CD4-positive, alpha-beta T cell treated with Interferon alpha-2 for 1 hour (primary cell): ENCODE measurements around the gene SDR42E1.

ENCODE experiments used
- DNase-seq, 2 donors: peaks; one replicate each; pipeline ENCODE4 v3.0.0-alpha.2; 2020 to 2022

Gene SDR42E1

GRCh38 chr16:82011199-82011641 is at the start of gene SDR42E1:
Gene SDR42E1 (minus strand): TSS chr16:82011470. CDS start chr16:82000858, 10,612 bp downstream.
- DNase-seq = peak; percentile 74 to 77

- no peak for DNase-seq
Observed at GRCh38 chr16:82059983-82060421, 48.7 kb upstream of the SDR42E1 start.

GRCh38 chr16:82059161-82059982 is 48.1 kb upstream of the SDR42E1 start:
- no peak for DNase-seq

- no peak for DNase-seq
Observed at GRCh38 chr16:82056550-82056896, 45.3 kb upstream of the SDR42E1 start.

GRCh38 chr16:82055728-82056549 is 44.7 kb upstream of the SDR42E1 start:
- DNase-seq = no peak

GRCh38 chr16:82055117-82055516 is 43.8 kb upstream of the SDR42E1 start:
- DNase-seq = no peak

GRCh38 chr16:82051656-82052055 is 40.4 kb upstream of the SDR42E1 start:
- no peak for DNase-seq

- no peak for DNase-seq
Observed at GRCh38 chr16:82050909-82051357, 39.7 kb upstream of the SDR42E1 start.

- no peak for DNase-seq
Observed at GRCh38 chr16:82050506-82050905, 39.2 kb upstream of the SDR42E1 start.

- no peak for DNase-seq
Observed at GRCh38 chr16:82049484-82049883, 38.2 kb upstream of the SDR42E1 start.

GRCh38 chr16:82047787-82048186 is 36.5 kb upstream of the SDR42E1 start:
- no peak for DNase-seq

- DNase-seq = no peak
Observed at GRCh38 chr16:82047374-82047773, 36.1 kb upstream of the SDR42E1 start.

- DNase-seq = no peak
Observed at GRCh38 chr16:82046941-82047340, 35.7 kb upstream of the SDR42E1 start.

- no peak for DNase-seq
Observed at GRCh38 chr16:82046541-82046940, 35.3 kb upstream of the SDR42E1 start.

- no peak for DNase-seq
Observed at GRCh38 chr16:82045465-82045864, 34.2 kb upstream of the SDR42E1 start.

- no peak for DNase-seq
Observed at GRCh38 chr16:82044585-82044911, 33.3 kb upstream of the SDR42E1 start.

- no peak for DNase-seq
Observed at GRCh38 chr16:82043680-82044584, 32.7 kb upstream of the SDR42E1 start.

- no peak for DNase-seq
Observed at GRCh38 chr16:82042846-82043245, 31.6 kb upstream of the SDR42E1 start.

GRCh38 chr16:82042144-82042543 is 30.9 kb upstream of the SDR42E1 start:
- no peak for DNase-seq

- DNase-seq = no peak
Observed at GRCh38 chr16:82041542-82041941, 30.3 kb upstream of the SDR42E1 start.

- no peak for DNase-seq
Observed at GRCh38 chr16:82040296-82040695, 29.0 kb upstream of the SDR42E1 start.

- DNase-seq = no peak
Observed at GRCh38 chr16:82037666-82038065, 26.4 kb upstream of the SDR42E1 start.

GRCh38 chr16:82037251-82037650 is 26.0 kb upstream of the SDR42E1 start:
- no peak for DNase-seq
